Measurements from ENCODE around the gene ADPRH. TPM values are rescaled to one million over a fixed set of nuclear protein-coding genes. Genes with fewer than 3 reads are reported as not detected.

Gene ADPRH
- total RNA-seq, 1 donor from 2014 or later = 2.6 TPM

GRCh38 chr3:119600732-119601131 is 21.4 kb downstream of the ADPRH start:
- no peak overlapping the region for H3K4me2 ChIP-seq (ENCODE audit: low read length)
- H3K9ac ChIP-seq (ENCODE audit: low read length) = no peak overlapping the region
- H3K27ac ChIP-seq (ENCODE audit: low read depth, low read length) = no peak overlapping the region
- TF ChIP-seq EZH2 (IDR thresholded peaks at IDR 0.05; ENCODE audit: insufficient read depth, low read length) (no peak), CTCF (IDR thresholded peaks at IDR 0.05; ENCODE audit: insufficient read depth, low read depth, low read length) (no peak)
- FAIRE-seq (no peak), DNase-seq (ENCODE audit: low read depth) (no peak)
- peaks cover 47% of the 10 kb centered on the region for H3K4me1 Mint-ChIP-seq (ENCODE audit: low read depth, unreplicated experiment)
- no peaks in the 10 kb centered on the region for H3K9me3 Mint-ChIP-seq (ENCODE audit: unreplicated experiment)
- no peaks in the 10 kb centered on the region for H3K79me2 ChIP-seq (ENCODE audit: insufficient read depth, low read length)
- no peak overlapping the region for H3K4me3 ChIP-seq (ENCODE audit: insufficient read depth, low read depth, low read length)
- H2AFZ ChIP-seq (ENCODE audit: low read depth, low read length) = no peak overlapping the region
- peaks cover 2% of the 10 kb centered on the region for H3K36me3 Mint-ChIP-seq (ENCODE audit: low read depth, unreplicated experiment)
- H4K20me1 ChIP-seq (ENCODE audit: insufficient read depth, low read length) = no peaks in the 10 kb centered on the region
- H3K27ac Mint-ChIP-seq (ENCODE audit: unreplicated experiment) = no peak overlapping the region
- peaks cover 16% of the 10 kb centered on the region for H3K4me1 ChIP-seq (ENCODE audit: insufficient read depth, low read length)
- H3K27me3 ChIP-seq (ENCODE audit: insufficient read depth, low read length) = no peaks in the 10 kb centered on the region
- no peaks in the 10 kb centered on the region for H3K9me3 ChIP-seq (ENCODE audit: insufficient read depth, low read depth, low read length)
- H3K4me3 Mint-ChIP-seq (ENCODE audit: unreplicated experiment) = no peak overlapping the region
- no peaks in the 10 kb centered on the region for H3K27me3 Mint-ChIP-seq (ENCODE audit: low read depth, unreplicated experiment)
- no peaks in the 10 kb centered on the region for H3K36me3 ChIP-seq (ENCODE audit: insufficient read depth, low read length)

GRCh38 chr3:119601154-119601553 is 21.9 kb downstream of the ADPRH start:
- FAIRE-seq = no peak
- Histone ChIP-seq H3K79me2 (ENCODE audit: insufficient read depth, low read length) (no peaks in the 10 kb centered on the region), H3K4me3 (ENCODE audit: insufficient read depth, low read depth, low read length) (no peak overlapping the region), H4K20me1 (ENCODE audit: insufficient read depth, low read length) (no peaks in the 10 kb centered on the region), H3K27me3 (ENCODE audit: insufficient read depth, low read length) (no peaks in the 10 kb centered on the region), H3K9ac (ENCODE audit: low read length) (no peak overlapping the region), H3K27ac (ENCODE audit: low read depth, low read length) (no peak overlapping the region), H2AFZ (ENCODE audit: low read depth, low read length) (no peak overlapping the region), H3K9me3 (ENCODE audit: insufficient read depth, low read depth, low read length) (no peaks in the 10 kb centered on the region), H3K4me2 (ENCODE audit: low read length) (no peak overlapping the region), H3K36me3 (ENCODE audit: insufficient read depth, low read length) (no peaks in the 10 kb centered on the region), H3K4me1 (ENCODE audit: insufficient read depth, low read length) (peaks cover 12% of the 10 kb centered on the region)
- Mint-ChIP-seq H3K4me1 (ENCODE audit: low read depth, unreplicated experiment) (peaks cover 43% of the 10 kb centered on the region), H3K9me3 (ENCODE audit: unreplicated experiment) (no peaks in the 10 kb centered on the region), H3K4me3 (ENCODE audit: unreplicated experiment) (no peak overlapping the region), H3K27me3 (ENCODE audit: low read depth, unreplicated experiment) (no peaks in the 10 kb centered on the region), H3K36me3 (ENCODE audit: low read depth, unreplicated experiment) (peaks cover 2% of the 10 kb centered on the region), H3K27ac (ENCODE audit: unreplicated experiment) (no peak overlapping the region)
- TF ChIP-seq EZH2 (IDR thresholded peaks at IDR 0.05; ENCODE audit: insufficient read depth, low read length) = no peak
- no peak for DNase-seq (ENCODE audit: low read depth)

- Mint-ChIP-seq H3K27me3 (ENCODE audit: low read depth, unreplicated experiment) (peaks cover 6% of the 10 kb centered on the region), H3K4me3 (ENCODE audit: unreplicated experiment) (no peak overlapping the region), H3K27ac (ENCODE audit: unreplicated experiment) (no peak overlapping the region), H3K4me1 (ENCODE audit: low read depth, unreplicated experiment) (peaks cover 30% of the 10 kb centered on the region), H3K9me3 (ENCODE audit: unreplicated experiment) (no peaks in the 10 kb centered on the region), H3K36me3 (ENCODE audit: low read depth, unreplicated experiment) (no peaks in the 10 kb centered on the region)
- H3K9me3 ChIP-seq (ENCODE audit: insufficient read depth, low read depth, low read length) = no peaks in the 10 kb centered on the region
- H3K4me1 ChIP-seq (ENCODE audit: insufficient read depth, low read length) = peaks cover 9% of the 10 kb centered on the region
- DNase-seq (ENCODE audit: low read depth) = no peak
- H3K79me2 ChIP-seq (ENCODE audit: insufficient read depth, low read length) = no peaks in the 10 kb centered on the region
- no peak overlapping the region for H2AFZ ChIP-seq (ENCODE audit: low read depth, low read length)
- H4K20me1 ChIP-seq (ENCODE audit: insufficient read depth, low read length) = no peaks in the 10 kb centered on the region
- no peak overlapping the region for H3K9ac ChIP-seq (ENCODE audit: low read length)
- no peak overlapping the region for H3K27ac ChIP-seq (ENCODE audit: low read depth, low read length)
- no peak for FAIRE-seq
- TF ChIP-seq CTCF (IDR thresholded peaks at IDR 0.05; ENCODE audit: insufficient read depth, low read depth, low read length) = no peak
- no peak for TF ChIP-seq EZH2 (IDR thresholded peaks at IDR 0.05; ENCODE audit: insufficient read depth, low read length)
- H3K4me3 ChIP-seq (ENCODE audit: insufficient read depth, low read depth, low read length) = no peak overlapping the region
- H3K27me3 ChIP-seq (ENCODE audit: insufficient read depth, low read length) = no peaks in the 10 kb centered on the region
- H3K36me3 ChIP-seq (ENCODE audit: insufficient read depth, low read length) = no peaks in the 10 kb centered on the region
- no peak overlapping the region for H3K4me2 ChIP-seq (ENCODE audit: low read length)
Observed at GRCh38 chr3:119602676-119603075, 23.4 kb downstream of the ADPRH start.
